ENCODE results near the gene NOXO1. TPM values are rescaled to one million over a fixed set of nuclear protein-coding genes. Genes with fewer than 3 reads are reported as not detected.

The NOXO1 gene
- total RNA-seq, 2 donors from 2014 or later: 0.30 TPM; not detected in 1

GRCh38 chr16:1929105-1929504, 52.2 kb downstream of the NOXO1 start:
- Histone ChIP-seq H3K4me3 (peak overlapping the region; percentile 57 to 80), H3K27me3 (no peaks in the 10 kb centered on the region), H3K27ac (peak overlapping the region; percentile 71 to 87), H3K36me3 (no peaks in the 10 kb centered on the region), H3K4me1 (peaks cover 0 to 12% of the 10 kb centered on the region in 2 donors), H3K9me3 (no peaks in the 10 kb centered on the region)
- no peak for DNase-seq (ENCODE audit: low spot score)
- TF ChIP-seq, protein P1, sequence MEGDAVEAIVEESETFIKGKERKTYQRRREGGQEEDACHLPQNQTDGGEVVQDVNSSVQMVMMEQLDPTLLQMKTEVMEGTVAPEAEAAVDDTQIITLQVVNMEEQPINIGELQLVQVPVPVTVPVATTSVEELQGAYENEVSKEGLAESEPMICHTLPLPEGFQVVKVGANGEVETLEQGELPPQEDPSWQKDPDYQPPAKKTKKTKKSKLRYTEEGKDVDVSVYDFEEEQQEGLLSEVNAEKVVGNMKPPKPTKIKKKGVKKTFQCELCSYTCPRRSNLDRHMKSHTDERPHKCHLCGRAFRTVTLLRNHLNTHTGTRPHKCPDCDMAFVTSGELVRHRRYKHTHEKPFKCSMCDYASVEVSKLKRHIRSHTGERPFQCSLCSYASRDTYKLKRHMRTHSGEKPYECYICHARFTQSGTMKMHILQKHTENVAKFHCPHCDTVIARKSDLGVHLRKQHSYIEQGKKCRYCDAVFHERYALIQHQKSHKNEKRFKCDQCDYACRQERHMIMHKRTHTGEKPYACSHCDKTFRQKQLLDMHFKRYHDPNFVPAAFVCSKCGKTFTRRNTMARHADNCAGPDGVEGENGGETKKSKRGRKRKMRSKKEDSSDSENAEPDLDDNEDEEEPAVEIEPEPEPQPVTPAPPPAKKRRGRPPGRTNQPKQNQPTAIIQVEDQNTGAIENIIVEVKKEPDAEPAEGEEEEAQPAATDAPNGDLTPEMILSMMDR (IDR thresholded peaks at IDR 0.05): no peak

Other genes with a start within 250 kb of the NOXO1 start
- gene NME3, start 209.9 kb downstream of the NOXO1 start, total RNA-seq: 10 to 100 TPM; 51.3 to 56.2 TPM
- 1 to 10 TPM; 3.5 to 5.0 TPM for gene EME2, start 208.7 kb downstream of the NOXO1 start, total RNA-seq
- 10 to 100 TPM; 58.8 to 77.9 TPM for gene MRPS34, start 208.3 kb downstream of the NOXO1 start, total RNA-seq
- 10 to 100 TPM; 41.9 to 49.0 TPM for gene SPSB3, start 198.9 kb downstream of the NOXO1 start, total RNA-seq
- 10 to 100 TPM; 70.3 to 77.9 TPM for gene NUBP2, start 198.5 kb downstream of the NOXO1 start, total RNA-seq
- not detected for gene IGFALS, start 187.8 kb downstream of the NOXO1 start, total RNA-seq
- gene HAGH, start 154.6 kb downstream of the NOXO1 start, total RNA-seq: 100 to 1,000 TPM; 208 to 227 TPM
- 10 to 100 TPM; 35.8 to 59.3 TPM for gene FAHD1, start 154.3 kb downstream of the NOXO1 start, total RNA-seq
- gene MEIOB, start 109.3 kb downstream of the NOXO1 start, total RNA-seq: not detected
- not detected for gene HS3ST6, start 63.1 kb downstream of the NOXO1 start, total RNA-seq
- 10 to 100 TPM; 13.7 to 21.9 TPM for gene MSRB1, start 38.3 kb downstream of the NOXO1 start, total RNA-seq
- gene RPL3L, start 26.8 kb downstream of the NOXO1 start, total RNA-seq: 10 to 100 TPM; 12.3 to 74.0 TPM
- 1,000 to 10,000 TPM in 1 of 2 donors, 100 to 1,000 TPM in 1; 583 to 1,046 TPM for gene NDUFB10, start 21.9 kb downstream of the NOXO1 start, total RNA-seq
- 1,000 to 10,000 TPM in 1 of 2 donors, 100 to 1,000 TPM in 1; 782 to 1,247 TPM for gene RPS2, start 16.6 kb downstream of the NOXO1 start, total RNA-seq
- not detected for gene RNF151, start 14.6 kb downstream of the NOXO1 start, total RNA-seq
- 10 to 100 TPM; 22.4 to 35.6 TPM for gene TBL3, start 9.4 kb downstream of the NOXO1 start, total RNA-seq
- gene GFER, start 2.7 kb upstream of the NOXO1 start, total RNA-seq: 10 to 100 TPM; 11.9 to 12.6 TPM
- gene SYNGR3, start 8.5 kb upstream of the NOXO1 start, total RNA-seq: 1 to 10 TPM in 1 of 2 donors, under 1 TPM in 1; 0.52 to 2.1 TPM
- gene ZNF598, start 28.4 kb upstream of the NOXO1 start, total RNA-seq: 10 to 100 TPM; 11.4 to 19.9 TPM
- not detected for gene NPW, start 38.3 kb upstream of the NOXO1 start, total RNA-seq
- 100 to 1,000 TPM; 187 to 213 TPM for gene NHERF2, start 45.4 kb upstream of the NOXO1 start, total RNA-seq
- 10 to 100 TPM; 10.3 to 17.7 TPM for gene NTHL1, start 66.4 kb upstream of the NOXO1 start, total RNA-seq
- gene TSC2, start 66.5 kb upstream of the NOXO1 start, total RNA-seq: 10 to 100 TPM; 42.4 to 43.2 TPM
- 100 to 1,000 TPM; 218 to 276 TPM for gene PKD1, start 154.4 kb upstream of the NOXO1 start, total RNA-seq
- gene RAB26, start 167.2 kb upstream of the NOXO1 start, total RNA-seq: 1 to 10 TPM in 1 of 2 donors, under 1 TPM in 1; 0.31 to 1.4 TPM
- 10 to 100 TPM; 16.1 to 27.0 TPM for gene TRAF7, start 174.3 kb upstream of the NOXO1 start, total RNA-seq
- gene CASKIN1, start 215.1 kb upstream of the NOXO1 start, total RNA-seq: 1 to 10 TPM; 3.5 to 4.3 TPM
- gene MLST8, start 224.0 kb upstream of the NOXO1 start, total RNA-seq: 10 to 100 TPM; 35.6 to 45.0 TPM
- 1 to 10 TPM; 1.2 to 1.6 TPM for gene BRICD5, start 229.4 kb upstream of the NOXO1 start, total RNA-seq
- 10 to 100 TPM; 15.5 to 17.7 TPM for gene PGP, start 233.4 kb upstream of the NOXO1 start, total RNA-seq
- 10 to 100 TPM; 10.0 to 16.7 TPM for gene E4F1, start 242.1 kb upstream of the NOXO1 start, total RNA-seq